Subcutaneous adipose tissue (tissue), 4 donors: ENCODE data around the gene GGTA1. TPM values are rescaled to one million over a fixed set of nuclear protein-coding genes. Genes with fewer than 3 reads are reported as not detected.

Experiments
- total RNA-seq, 4 donors: library from RNA; depleted of rRNA; stranded (reverse); fragments of >200 nt; gene quantifications; one replicate each; pipeline ENCODE4 v1.1.0, GENCODE V29; 2016
- TF ChIP-seq, protein P1 (sequence below): fragments of 450-650 bp; IDR thresholded peaks from one replicate; pipeline ENCODE4 v1.5.1; 2016; ENCODE audit warnings: low read depth, mild to moderate bottlenecking, control low read depth, antibody characterized with exemption, moderate library complexity

The GGTA1 gene
- 10 to 100 TPM; 12.4 to 30.9 (median 17.5) TPM for total RNA-seq

DNA sequence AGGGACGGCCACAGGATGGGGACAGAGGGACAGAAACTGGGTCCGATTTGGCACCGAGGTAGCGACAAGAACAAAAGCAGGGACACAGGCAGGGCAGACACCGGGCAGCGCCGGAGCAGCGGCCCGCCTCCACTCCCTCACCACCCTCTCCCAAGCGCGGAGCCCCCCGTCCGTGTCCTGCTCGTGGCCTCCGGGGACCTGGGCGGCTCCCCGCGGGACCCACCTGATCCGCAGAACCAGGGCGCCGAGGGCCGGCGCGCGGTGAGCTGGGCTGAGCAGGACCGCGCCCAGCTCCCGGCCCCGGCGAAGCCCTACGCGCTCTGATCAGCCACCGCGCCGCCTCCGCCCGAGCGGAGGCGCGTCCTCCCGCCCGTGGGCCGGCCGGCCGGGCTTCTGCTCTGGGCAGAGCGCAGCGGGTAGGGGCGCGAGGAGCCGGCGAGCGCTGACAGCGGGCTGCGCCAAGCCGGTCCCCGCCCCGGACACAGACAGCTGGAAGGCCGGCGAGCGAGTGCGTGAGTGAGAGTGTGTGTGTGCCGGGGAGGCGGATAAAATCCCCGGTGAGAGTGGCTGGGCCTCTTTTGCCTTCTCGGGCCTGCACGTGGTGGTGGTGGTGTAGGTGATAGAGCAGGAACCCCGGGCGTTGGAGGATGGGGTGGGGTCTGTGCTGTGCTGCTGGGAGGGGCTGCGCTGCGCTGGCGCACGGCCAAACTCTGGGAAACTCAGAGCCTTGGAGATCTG lies at the start of gene GGTA1:
GGTA1 (minus strand) TSS at position 418 of the 738 bp plus-strand sequence. CDS start 31,922 bp downstream, outside the sequence.
- TF ChIP-seq, protein P1, sequence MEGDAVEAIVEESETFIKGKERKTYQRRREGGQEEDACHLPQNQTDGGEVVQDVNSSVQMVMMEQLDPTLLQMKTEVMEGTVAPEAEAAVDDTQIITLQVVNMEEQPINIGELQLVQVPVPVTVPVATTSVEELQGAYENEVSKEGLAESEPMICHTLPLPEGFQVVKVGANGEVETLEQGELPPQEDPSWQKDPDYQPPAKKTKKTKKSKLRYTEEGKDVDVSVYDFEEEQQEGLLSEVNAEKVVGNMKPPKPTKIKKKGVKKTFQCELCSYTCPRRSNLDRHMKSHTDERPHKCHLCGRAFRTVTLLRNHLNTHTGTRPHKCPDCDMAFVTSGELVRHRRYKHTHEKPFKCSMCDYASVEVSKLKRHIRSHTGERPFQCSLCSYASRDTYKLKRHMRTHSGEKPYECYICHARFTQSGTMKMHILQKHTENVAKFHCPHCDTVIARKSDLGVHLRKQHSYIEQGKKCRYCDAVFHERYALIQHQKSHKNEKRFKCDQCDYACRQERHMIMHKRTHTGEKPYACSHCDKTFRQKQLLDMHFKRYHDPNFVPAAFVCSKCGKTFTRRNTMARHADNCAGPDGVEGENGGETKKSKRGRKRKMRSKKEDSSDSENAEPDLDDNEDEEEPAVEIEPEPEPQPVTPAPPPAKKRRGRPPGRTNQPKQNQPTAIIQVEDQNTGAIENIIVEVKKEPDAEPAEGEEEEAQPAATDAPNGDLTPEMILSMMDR = no peak

DNA sequence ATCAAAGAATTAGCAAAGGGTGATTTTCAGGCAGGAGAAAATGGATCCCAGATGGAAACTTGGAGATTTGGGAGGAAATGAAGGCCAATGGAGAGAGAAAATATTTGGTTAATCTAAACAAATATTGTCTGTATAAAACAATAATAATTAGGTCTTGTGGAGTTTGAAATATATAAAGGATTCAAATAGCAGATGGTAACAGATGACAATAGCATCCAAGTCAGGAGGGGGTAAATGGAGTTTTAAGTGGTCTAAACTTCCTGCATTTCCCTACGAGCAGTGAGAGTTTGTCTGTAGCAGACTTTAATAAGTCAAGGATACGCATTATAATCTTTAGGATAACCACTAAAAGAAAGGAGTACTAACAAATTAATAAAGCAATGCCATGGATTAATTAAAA lies 49.0 kb upstream of the GGTA1 start:
- TF ChIP-seq, protein P1 = no peak

DNA sequence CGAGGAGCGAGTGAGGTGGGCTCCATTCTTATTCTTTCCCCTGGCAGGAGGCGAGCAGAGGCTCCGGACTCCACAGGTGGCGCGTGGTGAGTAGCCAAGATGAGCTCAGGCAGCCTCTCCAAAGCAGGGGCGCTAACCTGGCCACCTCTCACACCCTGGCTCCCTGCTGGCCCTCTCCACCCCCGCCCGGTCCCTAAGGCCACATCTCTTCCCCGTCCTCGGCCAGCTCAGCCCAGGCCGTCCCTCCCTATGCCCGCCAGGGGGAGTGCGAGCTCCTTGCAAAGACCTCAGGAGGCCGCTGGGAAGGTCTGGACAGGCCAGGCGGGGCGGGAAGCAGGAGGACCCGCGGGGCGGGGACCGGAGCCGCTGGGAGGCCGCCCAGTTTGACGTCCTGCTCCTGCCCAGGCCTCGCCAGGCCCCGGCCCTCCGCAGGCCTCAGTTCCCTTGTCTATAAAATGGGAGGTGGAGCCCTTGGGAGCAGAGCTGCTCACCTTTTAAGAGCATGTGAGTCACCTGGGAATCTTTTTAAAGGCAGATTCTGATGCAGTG lies 46.3 kb upstream of the GGTA1 start:
- TF ChIP-seq, protein P1 = no peak

DNA sequence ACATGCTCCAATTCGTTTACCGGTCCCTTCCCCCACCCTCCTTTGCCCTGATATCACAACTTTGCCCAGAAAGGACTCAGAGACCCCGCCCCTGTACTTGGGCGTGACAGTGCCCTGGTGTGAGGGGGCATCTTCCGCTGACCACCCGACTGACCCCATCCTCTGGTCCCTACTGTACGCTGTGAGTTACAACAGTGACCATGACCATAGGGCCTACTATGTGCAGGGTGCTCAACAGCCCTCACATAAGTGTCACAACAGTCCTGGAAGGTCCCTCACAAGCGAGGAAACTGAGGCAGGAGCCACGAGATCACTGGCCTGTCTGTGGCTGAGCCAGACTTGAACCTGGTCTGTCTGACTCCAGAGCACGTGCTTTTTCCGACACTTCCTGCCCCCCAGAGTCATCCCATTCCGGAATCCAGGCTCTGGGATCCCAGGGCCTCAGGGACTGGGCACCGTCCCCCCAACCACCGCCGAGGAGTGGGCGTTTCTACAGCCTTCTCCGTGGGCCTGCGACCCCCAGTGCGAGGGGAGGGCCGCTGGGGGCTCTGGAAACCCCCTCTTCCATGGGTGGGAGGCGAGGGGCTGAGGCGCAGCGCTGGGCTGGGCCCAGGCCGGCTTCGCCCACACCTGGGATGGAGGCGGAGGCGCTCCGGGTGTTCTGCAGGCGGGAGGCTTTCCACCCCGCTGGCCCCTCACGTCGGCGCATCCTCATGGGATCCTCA lies 45.7 kb upstream of the GGTA1 start:
- TF ChIP-seq, protein P1 = no peak

DNA sequence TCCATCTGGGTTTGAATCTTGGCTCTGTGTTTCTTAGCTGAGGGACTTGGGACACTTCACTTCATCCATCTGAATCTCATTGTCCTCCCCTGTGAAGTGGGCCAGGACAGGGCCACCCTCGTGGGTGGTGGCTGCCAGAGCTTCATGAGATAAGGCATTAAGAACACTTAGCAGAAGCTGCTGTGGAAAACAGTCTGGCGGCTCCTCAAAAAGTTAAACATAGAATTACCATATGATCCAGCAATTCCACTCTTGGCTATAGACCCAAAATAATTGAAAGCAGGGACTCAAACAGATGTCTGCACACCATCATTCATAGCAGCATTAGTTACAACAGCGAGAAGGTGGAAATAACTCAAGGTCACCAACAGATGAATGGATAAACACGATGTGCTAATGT lies 42.4 kb upstream of the GGTA1 start:
- TF ChIP-seq, protein P1 = no peak

DNA sequence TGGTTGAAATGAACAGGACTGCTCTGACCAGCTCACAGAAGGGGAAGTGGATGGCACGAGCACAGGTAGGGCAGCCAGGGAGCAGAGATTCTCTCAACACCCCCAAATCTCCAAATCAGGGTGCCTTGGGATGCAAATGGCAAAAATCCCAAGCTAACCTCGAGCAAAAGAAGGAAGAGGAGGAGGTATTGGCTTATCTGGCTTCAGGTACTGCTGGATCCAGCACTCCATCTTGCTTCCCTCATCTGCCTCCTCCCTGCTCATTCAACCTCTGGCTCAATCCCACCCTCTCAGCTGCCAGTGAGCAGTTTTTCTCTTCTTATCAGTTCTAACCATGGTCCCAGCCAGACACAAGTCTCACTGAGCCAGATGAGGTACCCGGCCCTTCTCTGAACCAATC lies 41.6 kb upstream of the GGTA1 start:
- TF ChIP-seq, protein P1 = no peak

DNA sequence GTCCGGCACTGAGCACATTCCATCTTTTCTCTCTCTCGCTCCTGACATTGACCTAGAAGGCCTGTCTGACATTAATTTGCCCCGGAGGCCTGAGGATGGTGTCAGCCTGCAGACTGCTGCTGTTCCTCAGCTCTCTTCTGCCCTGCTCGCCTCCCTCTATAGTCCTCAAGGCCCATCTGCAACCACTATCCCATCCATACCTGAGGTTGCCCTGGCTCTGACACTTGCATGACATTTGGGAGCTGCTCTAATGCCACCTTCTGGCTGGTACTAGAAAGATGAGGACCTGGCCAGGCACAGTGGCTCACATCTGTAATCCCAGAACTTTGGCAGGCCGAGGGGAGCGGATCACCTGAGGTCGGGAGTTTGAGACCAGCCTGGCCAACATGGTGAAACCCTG lies 38.6 kb upstream of the GGTA1 start:
- TF ChIP-seq, protein P1 = no peak
